H1 (cell line): Measurements from ENCODE around the gene GPATCH4. TPM values are rescaled to one million over a fixed set of nuclear protein-coding genes. Genes with fewer than 3 reads are reported as not detected.

Experiments
- CTCF ChIA-PET: fragments of 300-600 bp; sonication (Branson Sonifier 250); formaldehyde crosslinking; loops from one replicate; lab custom pipeline; 2021; ENCODE audit not compliant: partially characterized antibody; lab: Charles Lee
- POLR2A ChIA-PET: fragments of 300-600 bp; sonication (Branson Sonifier 250); formaldehyde crosslinking; loops from one replicate; lab custom pipeline; 2021; ENCODE audit warnings: inconsistent platforms; ENCODE audit not compliant: partially characterized antibody; lab: Charles Lee
- DNase-seq, 2 experiments: peaks; one replicate each; pipeline versions ENCODE4 v3.0.0 to v3.0.0-alpha.2; 2010 to 2022; ENCODE audit warnings: low spot score in 2 of 2, low read depth in 1 of 2, mixed read lengths in 1 of 2
- FAIRE-seq: peaks from 2 replicates; lab custom pipeline; 2011; peaks lifted over from hg19 to GRCh38; lab: Jason Lieb, UNC
- H2AFZ ChIP-seq: 2 replicates; pipeline ENCODE4 v1.8.1; 2012; ENCODE audit warnings: low read length, inconsistent platforms
- H2AK5ac ChIP-seq: 2 replicates; pipeline ENCODE4 v1.6.1; 2013; ENCODE audit warnings: low read depth, low read length
- H2BK120ac ChIP-seq: replicated peaks from 2 replicates; pipeline ENCODE3; 2013; ENCODE audit warnings: low read depth, low read length, inconsistent platforms
- H2BK12ac ChIP-seq: 2 replicates; pipeline ENCODE4 v1.6.1; 2013; ENCODE audit warnings: low read depth, low read length
- H2BK15ac ChIP-seq: 2 replicates; pipeline ENCODE4 v1.6.1; 2013; ENCODE audit warnings: low read length
- H2BK20ac ChIP-seq: 2 replicates; pipeline ENCODE4 v1.6.1; 2013; ENCODE audit warnings: low read length
- H2BK5ac ChIP-seq: 2 replicates; pipeline ENCODE4 v1.6.1; 2013; ENCODE audit warnings: low read depth, low read length
- H3K14ac ChIP-seq: 2 replicates; pipeline ENCODE4 v1.6.1; 2013; ENCODE audit warnings: inconsistent platforms; ENCODE audit not compliant: insufficient read length
- H3K18ac ChIP-seq: 2 replicates; pipeline ENCODE4 v1.6.1; 2013; ENCODE audit warnings: low read length; ENCODE audit errors: extremely low read depth
- H3K23ac ChIP-seq: 2 replicates; pipeline ENCODE4 v1.6.1; 2013; ENCODE audit warnings: inconsistent platforms; ENCODE audit not compliant: insufficient read length
- H3K23me2 ChIP-seq: 2 replicates; pipeline ENCODE4 v1.6.1; 2013; ENCODE audit warnings: low read depth, low read length
- H3K27ac ChIP-seq: 2 replicates; pipeline ENCODE4 v1.6.1; 2011; ENCODE audit warnings: low read depth, low read length, inconsistent platforms
- H3K27me3 ChIP-seq, 4 experiments: replicated peaks in 1 of 4; 1 replicate in 1 of 4; 2 replicates in 3 of 4; pipeline versions ENCODE4 v1.6.1 to v1.8.1; 2011 to 2013; ENCODE audit warnings: low read length in 3 of 4, mild to moderate bottlenecking in 3 of 4, inconsistent platforms in 2 of 4, mixed read lengths in 2 of 4, moderate library complexity in 1 of 4; ENCODE audit not compliant: control insufficient read depth in 3 of 4, insufficient read depth in 3 of 4; ENCODE audit errors: extremely low read depth in 1 of 4
- H3K36me3 ChIP-seq, 4 experiments: 2 replicates each; pipeline versions ENCODE4 v1.6.1 to v1.8.1; 2011 to 2013; ENCODE audit warnings: mild to moderate bottlenecking in 4 of 4, low read length in 3 of 4, moderate library complexity in 2 of 4, control low read depth in 1 of 4, inconsistent platforms in 1 of 4; ENCODE audit not compliant: insufficient read depth in 4 of 4, control insufficient read depth in 2 of 4
- H3K4ac ChIP-seq: replicated peaks from 2 replicates; pipeline ENCODE3; 2013; ENCODE audit warnings: low read length, low read depth, mixed read lengths, inconsistent platforms; ENCODE audit not compliant: insufficient read length
- H3K4me1 ChIP-seq, 4 experiments: replicated peaks in 1 of 4; 1 replicate in 1 of 4; 2 replicates in 3 of 4; pipeline versions ENCODE4 v1.6.1 to v1.8.1; 2011 to 2013; ENCODE audit warnings: low read length in 3 of 4, inconsistent platforms in 2 of 4, mixed read lengths in 1 of 4; ENCODE audit not compliant: insufficient read depth in 4 of 4, control insufficient read depth in 3 of 4
- H3K4me2 ChIP-seq, 2 experiments: 2 replicates each; pipeline versions ENCODE4 v1.6.1 to v1.8.1; 2011 to 2013; ENCODE audit warnings: low read depth in 2 of 2, low read length in 2 of 2, control low read depth in 1 of 2, inconsistent platforms in 1 of 2, mild to moderate bottlenecking in 1 of 2; ENCODE audit not compliant: insufficient read depth in 1 of 2
- H3K4me3 ChIP-seq, 4 experiments: fragments of 200-600, 300-600 bp in 1 of 4; sonication (generic), shearing (Covaris generic), sonication (Bioruptor Twin) in 1 of 4; 2 replicates each; pipeline versions ENCODE4 v1.5.1 to v1.8.1; 2011 to 2016; ENCODE audit warnings: low read length in 4 of 4, low read depth in 3 of 4, control low read depth in 2 of 4, inconsistent platforms in 2 of 4, mild to moderate bottlenecking in 2 of 4, mixed read lengths in 1 of 4, moderate library complexity in 1 of 4; ENCODE audit not compliant: insufficient read depth in 2 of 4; ENCODE audit errors: extremely low read depth in 1 of 4
- H3K56ac ChIP-seq: replicated peaks from 2 replicates; pipeline ENCODE3; 2013; ENCODE audit warnings: low read depth, mild to moderate bottlenecking, mixed read lengths, low read length, inconsistent platforms; ENCODE audit not compliant: insufficient read length
- H3K79me1 ChIP-seq: 2 replicates; pipeline ENCODE4 v1.6.1; 2013; ENCODE audit warnings: low read depth, low read length, control low read depth
- H3K79me2 ChIP-seq, 2 experiments: 2 replicates each; pipeline versions ENCODE4 v1.6.1 to v1.8.1; 2012 to 2013; ENCODE audit warnings: low read length in 2 of 2, mild to moderate bottlenecking in 2 of 2, inconsistent platforms in 1 of 2; ENCODE audit not compliant: insufficient read depth in 2 of 2, control insufficient read depth in 1 of 2
- H3K9ac ChIP-seq, 4 experiments: replicated peaks in 1 of 4; 1 replicate in 1 of 4; 2 replicates in 3 of 4; pipeline versions ENCODE4 v1.6.1 to v1.8.1; 2011 to 2013; ENCODE audit warnings: low read depth in 3 of 4, low read length in 3 of 4, control low read depth in 2 of 4, mild to moderate bottlenecking in 2 of 4, moderate library complexity in 2 of 4, inconsistent platforms in 1 of 4; ENCODE audit errors: extremely low read depth in 1 of 4
- H3K9me3 ChIP-seq, 2 experiments: 2 replicates each; pipeline versions ENCODE4 v1.6.1 to v1.8.1; 2012 to 2013; ENCODE audit warnings: mild to moderate bottlenecking in 2 of 2, moderate library complexity in 2 of 2, control low read depth in 1 of 2, inconsistent platforms in 1 of 2, low read depth in 1 of 2, low read length in 1 of 2, mixed read lengths in 1 of 2; ENCODE audit not compliant: insufficient read depth in 2 of 2
- H4K20me1 ChIP-seq, 2 experiments: replicated peaks in 1 of 2; 2 replicates each; pipeline versions ENCODE3 to v1.8.1; 2011 to 2013; ENCODE audit warnings: inconsistent platforms in 2 of 2, low read length in 2 of 2, mild to moderate bottlenecking in 1 of 2; ENCODE audit not compliant: insufficient read depth in 2 of 2, control insufficient read depth in 1 of 2
- H4K5ac ChIP-seq: 2 replicates; pipeline ENCODE4 v1.6.1; 2013; ENCODE audit warnings: low read length, low read depth, mixed read lengths, inconsistent platforms; ENCODE audit not compliant: insufficient read length
- H4K8ac ChIP-seq: 2 replicates; pipeline ENCODE4 v1.8.0; 2013; ENCODE audit warnings: mild to moderate bottlenecking, moderate library complexity, low read length, inconsistent platforms; ENCODE audit not compliant: insufficient read depth; ENCODE audit errors: extremely low read depth
- H4K91ac ChIP-seq: replicated peaks from 2 replicates; pipeline ENCODE3; 2013; ENCODE audit warnings: low read length, mixed read lengths, inconsistent platforms; ENCODE audit not compliant: insufficient read length
- CBX5 ChIP-seq: fragments of 300-800, 300-1000 bp; sonication (generic); IDR thresholded peaks from 2 replicates; pipeline ENCODE4 v1.7.1; 2016; ENCODE audit warnings: antibody characterized with exemption, low read length, low read depth
- EZH2 ChIP-seq: fragments of 200-600 bp; sonication (generic); IDR thresholded peaks from 2 replicates; pipeline ENCODE4 v1.7.1; 2012; ENCODE audit warnings: low read depth, mild to moderate bottlenecking, moderate library complexity, low read length, inconsistent platforms; ENCODE audit not compliant: severe bottlenecking
- RFX5 ChIP-seq: IDR thresholded peaks from 2 replicates; pipeline ENCODE4 v1.6.1; 2011; ENCODE audit warnings: low read depth, low read length, improper control_type of control experiment, borderline replicate concordance
- SUZ12 ChIP-seq: fragments of 200-600 bp; sonication (generic); IDR thresholded peaks from 2 replicates; pipeline ENCODE4 v1.6.1; 2012; ENCODE audit warnings: mild to moderate bottlenecking, inconsistent platforms, low read length, moderate library complexity, mixed read lengths
- WGBS, 2 experiments: shearing (Covaris generic) in 1 of 2; methylation state at CpG; one replicate each; pipeline versions ENCODE4 v1.1.6 to v1.1.7; 2013 to 2015; ENCODE audit warnings: low lambda C conversion rate in 2 of 2, mixed read lengths in 2 of 2, inconsistent platforms in 1 of 2, low coverage in 1 of 2, missing lambda C conversion rate in 1 of 2; ENCODE audit not compliant: insufficient replicate concordance in 2 of 2, insufficient coverage in 1 of 2, insufficient read length in 1 of 2; ENCODE audit errors: extremely low coverage in 1 of 2, missing lambda C conversion rate in 1 of 2; 5-methylcytosine and 5-hydroxymethylcytosine counted together
- polyA plus RNA-seq, 7 experiments: library from polyadenylated mRNA; depleted of rRNA in 3 of 7; stranded (reverse) in 5 of 7; unstranded in 2 of 7; fragments of >200 nt in 5 of 7; fragments of 200-250 nt in 2 of 7; gene quantifications; 1 replicate in 5 of 7; 2 replicates in 1 of 7; 4 replicates in 1 of 7; pipeline versions ENCODE4 v1.2.1 to v1.2.3, GENCODE V29; 2011 to 2013; ENCODE audit warnings: missing spikeins in 2 of 7, mixed read lengths in 2 of 7
- total RNA-seq: library from RNA; stranded (reverse); fragmentation: NEBNext Ultra II Directional; extraction: Animal tissue kit (Norgen Biotek cat#: 25700); gene quantifications from 2 replicates; pipeline ENCODE4 v1.2.1, GENCODE V29; 2021
- TF ChIP-seq, protein P1 (sequence below): IDR thresholded peaks from 2 replicates; pipeline ENCODE4 v1.6.1; 2012; ENCODE audit warnings: inconsistent platforms

GPATCH4 gene
- total and polyA plus RNA-seq, 2 of the 8 experiments (the other 6 are each of a cell fraction or from before 2014, with no cell fraction given), result 20.5 to 47.9 TPM

DNA sequence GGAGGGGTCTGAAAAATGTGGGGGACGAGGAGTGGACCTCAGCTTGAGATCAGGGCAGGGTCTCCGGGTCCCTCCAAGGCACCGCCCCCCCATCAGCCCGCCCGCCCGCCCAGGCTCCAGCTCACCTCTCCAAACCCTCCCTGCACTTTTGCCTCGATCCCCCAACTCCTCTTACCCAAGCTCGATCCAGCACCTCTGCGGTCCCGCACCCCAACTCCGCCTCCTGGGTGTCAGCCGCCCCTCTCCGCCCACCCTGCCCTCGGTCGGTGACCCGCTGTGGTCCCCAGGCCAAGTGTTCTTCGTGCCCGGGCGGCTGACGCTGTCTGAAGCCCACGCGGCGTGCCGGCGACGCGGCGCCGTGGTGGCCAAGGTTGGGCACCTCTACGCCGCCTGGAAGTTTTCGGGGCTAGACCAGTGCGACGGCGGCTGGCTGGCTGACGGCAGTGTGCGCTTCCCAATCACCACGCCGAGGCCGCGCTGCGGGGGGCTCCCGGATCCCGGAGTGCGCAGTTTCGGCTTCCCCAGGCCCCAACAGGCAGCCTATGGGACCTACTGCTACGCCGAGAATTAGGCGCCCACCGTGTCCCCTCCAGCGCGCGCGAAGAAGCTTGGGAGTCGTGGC, 23.6 kb upstream of the GPATCH4 start:
- no peak for FAIRE-seq
- Histone ChIP-seq H3K23me2 (peaks cover 20% of the 10 kb centered on the region; the same call in 1 of the 2 replicates), H2AFZ (peak overlapping the region; percentile 20; the same call in 1 of the 2 replicates)

More for the DNA sequence above, 23.6 kb upstream of the GPATCH4 start:
- H3K4ac ChIP-seq, result no peak overlapping the region
- CTCF ChIA-PET, result interaction anchor here (0.5 to 43.0 kb wide), 31 partner anchors 8 to 288 kb away, joined by 3 to 868 read pairs (median 4); partner anchors contain the start of genes BCAN, CRABP2, ISG20L2 and MEF2D
- no peak for DNase-seq
- no peak overlapping the region for H2BK5ac ChIP-seq
- H3K9me3 ChIP-seq, result no peaks in the 10 kb centered on the region
- POLR2A ChIA-PET, result interaction anchor here (0.6 to 5.8 kb wide), 15 partner anchors 16 to 166 kb away, joined by 3 to 46 read pairs (median 5); partner anchors contain the start of genes BCAN and NES
- H2BK12ac ChIP-seq, result no peak overlapping the region
- TF ChIP-seq EZH2 (peak; percentile 44), CBX5 (no peak), SUZ12 (peak; percentile 74; the same call in 1 of the 2 replicates), RFX5 (no peak)
- TF ChIP-seq, protein P1, sequence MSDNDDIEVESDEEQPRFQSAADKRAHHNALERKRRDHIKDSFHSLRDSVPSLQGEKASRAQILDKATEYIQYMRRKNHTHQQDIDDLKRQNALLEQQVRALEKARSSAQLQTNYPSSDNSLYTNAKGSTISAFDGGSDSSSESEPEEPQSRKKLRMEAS, result peak; percentile 27; the same call in 1 of the 2 replicates
- peaks cover 31 to 57% (median 41%) of the 10 kb centered on the region in 4 experiments for H3K27me3 ChIP-seq
- no peak overlapping the region for H3K14ac ChIP-seq
- H4K5ac ChIP-seq, result no peak overlapping the region
- no peaks in the 10 kb centered on the region; a peak in 1 of 8 replicates for H3K36me3 ChIP-seq
- H2AK5ac ChIP-seq, result no peak overlapping the region
- peak overlapping the region; percentile 15; the same call in 1 of the 2 replicates for H3K18ac ChIP-seq
- no peak overlapping the region for H3K56ac ChIP-seq
- H4K91ac ChIP-seq, result no peak overlapping the region
- H3K9ac ChIP-seq, result peak overlapping the region in 2 of 4 experiments; percentile 14 to 43; a peak in 1 of 7 replicates
- H3K4me1 ChIP-seq, result peaks cover 0 to 9% (median 2%) of the 10 kb centered on the region in 4 experiments; a peak in 5 of 7 replicates
- no peaks in the 10 kb centered on the region for H3K79me2 ChIP-seq
- H3K23ac ChIP-seq, result no peak overlapping the region
- no peaks in the 10 kb centered on the region for H3K79me1 ChIP-seq
- peak overlapping the region; percentile 44 to 71 (median 48) for H3K4me3 ChIP-seq
- WGBS, 2 experiments, result 2% methylated on average over 46 of the region's 55 CpGs; no CpG with 5 or more reads in 1 of the 2 experiments
- H4K20me1 ChIP-seq, result peaks cover 0 to 1% of the 10 kb centered on the region in 2 experiments
- H4K8ac ChIP-seq, result peak overlapping the region; percentile 84
- H3K27ac ChIP-seq, result no peak overlapping the region
- no peak overlapping the region for H2BK120ac ChIP-seq
- no peak overlapping the region for H2BK20ac ChIP-seq
- peak overlapping the region; percentile 81 to 99 for H3K4me2 ChIP-seq
- peak overlapping the region; percentile 65; the same call in 1 of the 2 replicates for H2BK15ac ChIP-seq
